ACHN (cell line): Measurements from ENCODE around the gene CISD1.
A peak's percentile ranks its signal among the peaks of the same experiment; 100 is the strongest.

Experiments
- DNase-seq: peaks from one replicate; pipeline ENCODE4 v3.0.0-alpha.2; 2015
- in situ Hi-C: cut with HindIII; loops from 2 replicates; pipeline ENCODE4 v1.10.0; 2017; ENCODE audit warnings: low sequenced_read_pairs, low pct_ligation_motif_present, low pct_unique_long_range_greater_than_20kb

Gene CISD1

DNA sequence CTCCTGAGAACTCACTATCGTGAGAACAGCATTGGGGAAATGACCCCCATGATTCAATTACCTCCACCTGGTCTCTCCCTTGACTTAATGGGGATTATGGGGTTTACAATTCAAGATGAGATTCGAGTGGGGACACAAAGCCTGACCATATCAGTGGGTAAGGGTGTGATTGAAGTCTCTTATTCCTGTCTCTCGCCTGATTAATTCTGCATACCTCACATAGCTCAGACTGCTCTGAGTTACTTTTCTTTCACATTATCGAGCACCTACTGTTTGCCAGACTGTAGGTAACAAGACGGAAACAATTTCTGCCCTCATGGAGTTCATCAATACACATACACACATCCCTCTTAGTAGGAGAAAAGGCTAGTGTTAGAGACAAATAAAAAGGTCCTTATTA lies 25.0 kb downstream of the CISD1 start:
- in situ Hi-C loops: no loop called here
- DNase-seq: no peak

DNA sequence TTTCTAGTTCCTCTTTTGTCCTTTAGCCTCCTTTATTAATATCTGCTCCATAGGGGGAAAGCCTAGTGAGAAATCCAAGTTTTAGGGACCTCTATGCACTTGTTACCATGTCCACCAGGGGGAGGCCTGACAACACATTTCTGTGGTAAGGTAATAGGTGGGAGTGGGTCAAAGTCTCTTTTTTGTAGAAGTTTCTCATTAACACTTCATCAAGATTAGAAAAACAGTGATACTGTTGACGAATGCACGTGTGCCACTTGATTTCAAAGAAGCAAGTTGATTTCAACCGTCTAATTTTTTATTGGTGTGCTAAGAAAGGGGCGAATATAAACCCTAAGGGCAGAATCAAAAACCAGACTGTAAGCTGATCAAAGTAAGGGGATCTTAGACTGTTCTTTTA lies 30.6 kb downstream of the CISD1 start:
- peak; percentile 74 for DNase-seq
- in situ Hi-C loops: no loop called here

DNA sequence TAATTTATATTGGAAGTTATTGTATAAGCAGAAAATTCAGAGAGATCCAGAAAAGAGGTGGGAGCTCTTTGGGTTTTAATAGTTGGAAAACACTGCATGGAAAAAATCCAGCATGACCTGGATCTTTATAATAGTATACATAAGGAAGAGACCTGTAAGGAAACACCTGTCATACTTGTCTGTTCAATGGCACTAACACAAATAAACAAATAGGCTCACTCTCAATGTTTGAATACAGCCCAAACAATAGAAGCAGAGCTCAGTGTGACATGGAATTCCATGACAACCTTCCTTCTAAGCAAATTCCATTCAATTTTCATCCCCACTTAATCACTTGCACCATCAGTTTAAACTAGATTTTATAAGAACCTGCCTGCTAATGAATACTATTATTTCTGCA lies 31.7 kb downstream of the CISD1 start:
- in situ Hi-C loops: no loop called here

DNA sequence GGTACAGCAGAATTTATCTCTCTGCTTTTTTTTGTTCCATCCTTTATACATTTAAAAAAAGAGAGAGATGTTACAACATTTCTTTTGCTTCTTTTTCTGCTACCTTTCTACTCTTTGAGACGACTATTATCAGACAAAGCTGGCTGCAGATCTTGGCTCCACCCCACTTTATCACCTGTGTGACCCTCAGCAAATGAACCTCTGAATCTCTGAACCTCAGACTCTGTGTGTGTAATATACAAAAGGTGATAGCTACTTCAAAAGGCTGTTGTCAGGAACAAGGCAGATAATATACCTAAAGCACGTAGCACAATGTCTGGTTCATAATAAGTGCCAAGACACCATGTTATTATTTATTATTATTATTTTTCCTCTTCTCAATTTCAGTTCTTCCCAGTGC lies 33.3 kb downstream of the CISD1 start:
- DNase-seq: no peak
- in situ Hi-C loops: no loop called here

More for the DNA sequence above, 31.7 kb downstream of the CISD1 start:
- DNase-seq: no peak

DNA sequence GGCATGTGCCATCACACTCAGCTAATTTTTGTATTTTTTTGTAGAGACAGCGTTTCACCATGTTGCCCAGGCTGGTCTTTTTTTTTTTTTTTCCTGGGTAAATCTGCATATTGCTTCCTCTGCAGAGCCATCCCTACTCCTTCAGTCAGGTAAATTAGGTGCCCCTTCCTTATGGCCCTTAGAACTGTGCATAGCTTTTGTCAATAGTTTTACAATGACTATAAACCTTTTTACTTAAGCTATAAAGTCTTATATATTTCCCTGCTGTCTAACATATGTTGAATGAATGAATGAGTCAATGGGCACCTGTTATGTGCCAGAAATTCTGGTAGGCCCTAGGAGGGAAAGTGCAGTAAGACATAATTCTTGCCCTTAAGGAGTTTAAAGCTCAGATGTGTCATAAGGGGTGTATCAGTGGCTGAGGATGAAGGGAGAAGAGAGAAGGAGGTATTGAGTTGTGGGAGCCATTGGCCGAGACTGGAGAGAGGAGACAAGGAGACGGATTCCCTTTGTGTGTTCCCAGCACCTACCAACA lies 35.2 kb downstream of the CISD1 start:
- no peak for DNase-seq
- in situ Hi-C loops: no loop called here

DNA sequence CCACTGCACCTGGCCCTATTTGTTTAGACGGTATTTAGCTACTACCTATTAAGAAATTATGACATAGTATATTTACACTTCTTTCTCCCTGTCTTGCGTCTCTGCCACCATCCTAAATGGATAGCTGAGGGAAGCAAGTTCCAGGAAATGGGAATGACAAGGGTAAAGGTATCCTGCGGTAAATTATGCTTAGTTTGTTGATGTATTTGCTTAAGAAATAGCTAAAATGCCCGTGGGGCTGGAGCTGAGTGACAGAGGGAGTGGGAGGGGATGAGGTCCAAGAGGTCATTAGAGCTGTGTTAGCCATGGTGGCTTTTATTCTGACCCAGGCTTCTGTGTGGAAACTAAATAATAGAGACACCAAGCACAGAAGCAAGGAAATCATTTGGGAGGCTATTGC lies 36.9 kb downstream of the CISD1 start:
- in situ Hi-C loops: no loop called here
- no peak for DNase-seq

DNA sequence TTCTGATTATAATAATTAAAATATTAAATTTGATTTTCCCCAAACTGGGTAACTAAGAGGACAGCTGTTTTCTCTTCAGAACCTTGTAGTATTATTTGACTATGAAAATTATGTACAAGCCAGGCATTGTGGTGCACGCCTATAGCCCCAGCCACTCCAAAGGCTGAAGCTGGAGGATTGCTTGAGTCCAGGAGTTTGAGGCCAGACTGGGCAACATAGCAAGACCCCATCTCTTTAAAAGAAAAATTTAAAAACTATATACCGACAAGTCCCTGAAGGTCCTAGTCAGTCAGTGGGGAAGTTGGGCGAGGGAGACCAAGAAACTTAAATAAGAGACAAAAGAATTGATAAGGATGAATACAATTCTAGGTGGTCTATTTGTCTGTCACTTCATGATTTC lies 38.7 kb downstream of the CISD1 start:
- in situ Hi-C loops: no loop called here
- DNase-seq: no peak

DNA sequence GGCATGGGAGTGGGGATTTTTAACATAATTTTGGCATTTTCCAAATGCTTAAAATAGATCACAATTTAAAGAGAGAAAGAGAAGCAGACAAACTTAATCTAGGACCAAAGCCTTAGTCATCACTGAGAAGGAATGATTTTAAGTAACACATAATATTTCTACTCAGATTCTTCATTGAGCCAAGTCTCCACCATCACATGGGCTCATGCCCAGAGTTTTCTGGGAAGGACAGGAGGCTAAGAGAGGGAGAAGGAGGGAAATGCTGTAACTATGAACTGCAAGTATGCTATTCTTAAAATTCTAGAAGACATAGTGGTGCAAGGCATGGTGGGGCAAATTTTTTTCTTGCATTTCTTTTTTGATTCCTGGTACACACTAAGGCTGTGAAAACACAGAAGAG lies 42.1 kb downstream of the CISD1 start:
- no peak for DNase-seq
- in situ Hi-C loops: no loop called here

DNA sequence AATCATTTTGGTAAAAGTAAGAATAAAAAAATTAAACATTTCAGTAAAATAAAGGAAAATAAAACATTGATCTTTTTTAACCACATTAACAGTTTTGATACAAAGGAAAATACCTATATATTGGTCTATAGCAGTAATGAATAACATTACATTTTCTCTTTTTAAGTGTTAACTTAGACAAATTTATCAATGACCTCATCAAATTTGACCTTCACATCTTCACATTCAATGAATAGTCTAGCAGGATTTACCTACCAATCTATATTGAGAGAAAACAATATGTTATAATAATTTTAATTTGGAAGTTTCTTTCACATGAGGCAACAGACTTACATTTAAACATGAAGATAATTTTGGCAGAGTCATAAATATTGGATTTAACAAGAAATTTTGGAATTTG lies 47.9 kb downstream of the CISD1 start:
- in situ Hi-C loops: no loop called here
- DNase-seq: no peak

DNA sequence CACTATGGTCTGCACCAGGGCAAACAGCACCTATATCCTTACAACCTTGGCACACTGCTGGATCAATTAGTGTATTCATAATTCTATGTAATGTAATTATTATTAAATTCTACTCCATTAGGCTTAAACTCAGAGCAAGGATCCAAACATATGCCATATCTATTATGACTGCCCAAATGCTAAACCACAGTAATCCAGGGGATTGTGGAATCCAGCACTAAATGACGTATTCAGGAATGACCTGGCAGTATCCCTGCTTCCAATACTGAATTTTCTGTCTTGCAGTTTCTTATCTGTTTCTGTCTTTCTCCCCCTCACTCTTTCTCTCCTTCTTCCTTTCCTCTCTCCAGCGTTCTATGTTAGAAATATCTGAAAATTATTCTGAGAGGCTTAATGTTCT lies 49.4 kb downstream of the CISD1 start:
- in situ Hi-C loops: no loop called here
- DNase-seq: no peak

DNA sequence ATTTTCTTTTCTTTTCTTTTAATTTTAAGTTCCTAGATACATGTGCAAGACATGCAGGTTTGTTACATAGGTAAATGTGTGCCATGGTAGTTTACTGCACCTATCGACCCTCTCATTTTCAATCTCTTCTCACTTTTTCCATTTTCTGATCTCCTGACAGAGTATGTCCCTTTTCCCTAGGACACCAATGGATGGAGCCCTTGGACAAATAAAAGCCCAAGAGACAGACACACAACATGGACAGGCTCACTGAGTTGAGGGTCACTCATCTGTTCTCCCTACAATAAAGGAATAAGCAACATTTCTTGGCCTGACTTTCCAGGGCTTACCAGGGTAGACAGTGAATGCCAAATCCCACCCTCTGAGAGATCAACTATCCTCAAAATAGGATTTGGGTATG lies 50.6 kb downstream of the CISD1 start:
- in situ Hi-C loops: no loop called here
- DNase-seq: peak; percentile 29

DNA sequence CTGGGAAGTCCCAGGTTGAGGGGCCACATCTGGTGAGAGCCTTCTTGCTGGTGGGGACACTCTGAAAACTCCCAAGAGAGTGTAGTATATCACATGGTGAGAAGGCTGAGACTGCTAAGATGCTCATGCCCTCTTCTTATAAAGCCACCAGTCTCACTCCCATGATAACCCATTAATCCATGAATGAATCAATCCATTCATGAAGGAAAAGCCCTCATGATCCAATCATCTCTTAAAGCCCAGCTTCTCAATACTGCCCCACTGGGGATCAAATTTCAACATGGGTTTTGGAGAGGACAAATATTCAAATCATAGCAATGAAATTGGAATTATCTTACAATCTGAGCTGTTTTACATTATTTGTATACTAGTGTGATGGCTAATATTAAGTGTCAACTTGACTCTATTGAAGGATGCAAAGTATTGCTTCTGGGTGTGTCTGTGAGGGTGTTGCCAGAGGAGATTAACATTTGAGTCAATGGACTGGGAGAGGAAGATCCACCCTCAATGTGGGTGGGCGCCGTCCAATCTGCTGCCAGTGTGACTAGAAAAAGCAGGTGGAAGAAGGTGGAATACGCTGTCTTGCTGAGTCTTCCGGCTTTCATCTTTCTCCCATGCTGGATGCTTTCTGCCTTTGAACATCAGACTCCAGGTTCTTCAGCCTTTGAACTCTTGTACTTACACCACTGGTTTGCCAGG lies 51.5 kb downstream of the CISD1 start:
- DNase-seq: no peak
- in situ Hi-C loops: no loop called here

DNA sequence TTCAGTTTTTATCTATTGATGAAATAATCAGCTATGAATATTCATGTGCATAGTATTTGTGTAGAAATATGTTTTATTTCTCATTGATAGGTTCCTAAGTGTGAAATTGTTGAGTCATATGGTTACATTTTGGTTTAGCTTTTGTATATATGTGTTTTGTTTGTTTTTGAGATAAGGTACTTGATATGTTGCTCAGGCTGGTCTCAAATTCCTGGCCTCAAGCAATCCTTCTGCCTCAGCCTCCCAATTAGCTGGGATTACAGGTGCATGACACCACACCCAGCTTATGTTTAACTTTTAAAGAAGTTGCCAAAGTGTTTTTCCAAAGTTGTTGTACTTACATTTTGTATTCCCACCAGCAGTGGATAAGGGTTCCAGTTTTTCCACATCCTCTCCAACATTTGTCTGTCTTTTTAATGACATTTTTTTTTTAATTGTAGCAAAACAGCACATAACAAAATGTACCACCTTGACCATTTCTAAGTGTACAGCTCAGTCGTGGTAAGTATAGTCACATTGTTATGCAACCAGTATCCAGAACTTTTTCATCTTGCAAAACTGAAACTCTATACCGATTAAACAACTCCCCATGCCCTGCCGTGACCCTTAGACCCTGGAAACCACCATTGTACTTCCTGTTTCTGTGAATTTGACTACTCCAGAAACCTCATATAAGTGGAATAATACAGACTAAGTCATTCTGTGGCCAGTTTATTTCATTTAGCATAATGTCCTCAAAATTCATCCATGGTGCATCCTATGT lies 53.3 kb downstream of the CISD1 start:
- in situ Hi-C loops: no loop called here
- no peak for DNase-seq

DNA sequence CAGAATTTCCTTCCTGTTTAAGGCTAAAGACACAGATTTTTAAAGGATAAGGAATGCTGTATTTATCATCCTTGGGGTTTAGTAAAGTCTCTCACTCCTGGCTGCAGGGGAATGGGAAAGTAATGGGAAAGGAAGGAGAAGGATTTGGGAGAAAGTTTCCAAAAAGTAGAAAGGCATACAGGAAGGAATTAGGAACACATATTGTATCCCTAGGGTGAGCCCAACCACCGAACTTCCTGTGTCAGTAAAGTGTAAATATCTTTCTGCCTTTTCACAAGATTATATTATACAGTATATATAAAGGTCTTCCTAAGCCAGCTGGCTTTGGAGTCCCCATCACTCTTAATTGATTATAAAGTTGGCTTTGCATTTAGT lies 53.9 kb downstream of the CISD1 start:
- DNase-seq: no peak
- in situ Hi-C loops: no loop called here

DNA sequence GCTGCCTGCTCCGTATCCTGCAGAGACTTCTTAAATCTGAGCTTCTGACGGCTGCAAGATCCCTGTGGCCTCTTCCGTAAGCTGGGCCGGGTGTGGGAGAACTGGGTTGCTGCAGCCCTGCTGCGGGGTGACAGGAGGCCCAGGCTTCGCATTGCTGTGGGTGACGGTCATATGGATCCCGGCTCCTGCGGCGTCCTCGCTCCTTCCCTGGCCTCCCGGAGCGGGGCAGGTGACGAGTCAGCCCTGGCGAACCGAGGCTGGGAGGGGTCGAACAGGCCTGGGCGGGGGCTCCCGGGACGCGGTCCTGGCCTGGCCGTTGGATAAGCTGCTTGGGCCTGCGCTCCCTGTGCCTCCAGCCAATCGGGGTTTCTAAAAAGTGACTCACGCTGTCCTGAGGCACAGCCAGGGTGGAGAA lies 58.0 kb downstream of the CISD1 start:
- in situ Hi-C loops: no loop called here
- no peak for DNase-seq

DNA sequence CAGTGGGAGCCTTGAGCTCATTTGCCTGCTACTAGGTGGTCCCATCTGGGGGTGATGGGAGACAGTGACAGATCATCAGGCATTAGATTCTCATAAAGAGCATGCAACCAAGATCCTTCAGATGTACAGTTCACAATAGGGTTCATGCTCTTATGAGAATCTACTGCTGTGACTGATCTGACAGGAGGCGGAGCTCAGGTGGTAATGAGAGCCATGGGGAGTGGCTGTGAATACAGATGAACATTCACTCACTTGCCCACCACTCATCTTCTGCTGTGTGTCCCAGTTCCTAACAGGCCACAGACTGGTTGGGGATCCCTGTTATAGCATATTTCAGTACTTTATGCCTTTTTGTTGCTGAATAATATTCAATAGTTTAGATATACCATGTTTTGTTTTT lies 59.3 kb downstream of the CISD1 start:
- no peak for DNase-seq
- in situ Hi-C loops: no loop called here

DNA sequence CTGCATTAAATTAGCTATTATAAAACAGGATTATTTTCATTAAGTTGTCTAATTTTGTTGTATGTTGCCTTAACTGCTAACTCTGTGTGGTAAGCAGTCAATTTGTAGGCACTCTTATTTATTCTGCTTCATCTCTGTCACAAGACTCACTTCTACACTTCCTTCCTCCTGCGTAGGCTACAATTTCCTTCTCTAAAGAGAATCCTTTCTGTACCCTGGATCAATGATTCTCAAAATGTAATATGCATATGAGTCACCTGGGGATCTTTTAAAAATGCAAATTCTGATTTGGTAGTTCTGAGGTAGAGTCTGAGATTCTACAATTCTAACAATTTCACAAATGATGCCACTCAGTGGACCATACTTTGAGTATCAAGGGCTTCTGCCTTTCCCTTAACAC lies 61.5 kb downstream of the CISD1 start:
- in situ Hi-C loops: no loop called here
- DNase-seq: no peak

DNA sequence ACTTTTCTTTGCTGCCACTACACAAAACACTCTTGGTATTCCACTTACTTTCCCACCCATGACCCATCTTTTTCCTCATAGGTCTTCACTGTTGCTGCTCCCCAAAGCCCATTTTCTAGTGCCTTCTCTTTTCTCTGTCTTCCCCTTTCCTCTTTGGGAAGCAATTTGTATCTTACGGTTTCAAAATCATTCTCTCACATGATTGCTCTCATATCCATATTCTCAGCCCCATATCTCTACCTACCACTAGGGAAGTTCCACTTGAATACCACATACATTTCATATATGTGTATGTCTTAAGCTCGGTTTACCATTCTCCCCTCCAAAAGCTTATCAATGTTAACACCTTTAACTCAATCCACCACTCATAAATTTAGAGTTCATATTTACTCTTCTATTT lies 62.7 kb downstream of the CISD1 start:
- DNase-seq: no peak

DNA sequence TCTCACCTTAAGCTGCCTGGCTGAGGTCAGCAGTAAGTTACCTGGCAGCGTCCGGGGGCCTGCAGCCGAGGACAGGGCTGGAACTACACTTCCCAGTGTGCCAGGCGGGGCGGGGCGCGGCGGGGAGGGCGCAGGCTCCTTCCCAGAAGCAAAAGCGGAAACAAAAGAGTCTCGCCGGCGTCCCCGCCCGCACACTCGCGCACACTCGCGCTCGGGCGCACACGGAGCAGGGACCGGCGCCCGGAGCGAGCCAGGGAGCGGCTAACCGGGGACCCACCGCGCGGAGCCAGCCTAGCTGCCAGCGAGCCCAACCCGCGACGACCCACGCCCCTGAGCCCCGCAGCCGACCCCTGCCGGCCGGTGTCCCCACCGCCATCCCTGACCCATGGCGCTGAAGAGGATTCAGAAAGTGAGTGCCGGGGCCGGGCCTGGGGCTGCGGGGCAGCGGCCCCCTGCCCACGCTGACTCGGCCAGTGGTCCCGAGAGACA lies 65.9 kb downstream of the CISD1 start, which contains the start of gene UBE2D1:
TSS of gene UBE2D1 (plus strand) at position 190 of the 489 bp plus-strand sequence. CDS start at position 386, 196 bp downstream.
- peak; percentile 84 for DNase-seq
- in situ Hi-C loops: no loop called here

More for the DNA sequence above, 62.7 kb downstream of the CISD1 start:
- in situ Hi-C loops: no loop called here
